SK-N-MC (cell line): ENCODE results near the gene TMEM123.
"Not testable (repeated sequence)": the region's sequence is repeated elsewhere in the genome, so short reads cannot be mapped to it uniquely, and the experiment has no call there.

ENCODE experiments used
- DNase-seq: peaks from one replicate; pipeline ENCODE4 v3.0.0-alpha.2; 2011; ENCODE audit warnings: low read depth, low spot score
- H3K27ac ChIP-seq: fragments of 200-600 bp; sonication (generic); 2 replicates; pipeline ENCODE4 v1.5.1; 2016; ENCODE audit warnings: mixed run types
- H3K36me3 ChIP-seq: fragments of 200-600 bp; sonication (generic); 2 replicates; pipeline ENCODE4 v1.6.1; 2017; ENCODE audit warnings: antibody characterized with exemption, low read length, mixed read lengths; ENCODE audit not compliant: insufficient read depth
- H3K4me3 ChIP-seq: fragments of 200-600 bp; sonication (generic); 2 replicates; pipeline ENCODE4 v1.5.1; 2016
- H3K9ac ChIP-seq: fragments of 200-600 bp; sonication (generic); 2 replicates; pipeline ENCODE4 v1.8.0; 2017; ENCODE audit warnings: mixed run types, mixed read lengths; ENCODE audit not compliant: insufficient read length
- H3K9me3 ChIP-seq: fragments of 200-600 bp; sonication (generic); 2 replicates; pipeline ENCODE4 v1.6.1; 2017; ENCODE audit warnings: low read depth, mild to moderate bottlenecking, antibody characterized with exemption, low read length, moderate library complexity, mixed read lengths
- EZH2 ChIP-seq: fragments of 200-600 bp; sonication (generic); IDR thresholded peaks from one replicate; pipeline ENCODE4 v1.6.1; 2017; ENCODE audit warnings: antibody characterized with exemption
- FOXP2 ChIP-seq: optimal IDR thresholded peaks from 2 replicates; pipeline ENCODE3; 2011; ENCODE audit warnings: mild to moderate bottlenecking, moderate library complexity; ENCODE audit not compliant: insufficient read depth; ENCODE audit errors: extremely low read length, control extremely low read depth
- POLR2AphosphoS5 ChIP-seq: IDR thresholded peaks from 2 replicates; pipeline ENCODE4 v1.6.1; 2012; ENCODE audit warnings: mild to moderate bottlenecking, low read depth, low read length, borderline replicate concordance

The TMEM123 gene

DNA sequence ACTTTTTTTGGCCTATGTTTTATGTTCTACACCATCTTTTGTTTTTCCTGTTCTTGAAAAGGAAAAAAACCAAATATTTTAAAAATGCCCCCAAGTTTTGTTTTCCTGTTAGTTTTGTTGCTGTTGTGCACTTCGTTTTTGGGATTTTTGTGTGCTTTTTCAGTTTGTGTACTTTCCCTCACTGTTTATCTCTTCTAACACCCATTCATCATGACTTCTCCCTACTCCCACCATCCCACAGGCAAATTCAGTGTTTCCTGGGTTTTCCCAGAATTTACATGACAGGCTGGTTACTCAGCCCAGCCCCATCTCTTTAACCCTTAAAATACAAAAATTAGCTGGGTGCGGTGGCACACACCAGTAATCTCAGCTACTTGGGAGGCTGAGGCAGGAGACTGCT lies 15.6 kb downstream of the TMEM123 start:
- Histone ChIP-seq H3K9me3 (peaks cover 4% of the 10 kb centered on the region; the same call in 1 of the 2 replicates), H3K36me3 (peaks cover 65% of the 10 kb centered on the region)
- no peak for DNase-seq

DNA sequence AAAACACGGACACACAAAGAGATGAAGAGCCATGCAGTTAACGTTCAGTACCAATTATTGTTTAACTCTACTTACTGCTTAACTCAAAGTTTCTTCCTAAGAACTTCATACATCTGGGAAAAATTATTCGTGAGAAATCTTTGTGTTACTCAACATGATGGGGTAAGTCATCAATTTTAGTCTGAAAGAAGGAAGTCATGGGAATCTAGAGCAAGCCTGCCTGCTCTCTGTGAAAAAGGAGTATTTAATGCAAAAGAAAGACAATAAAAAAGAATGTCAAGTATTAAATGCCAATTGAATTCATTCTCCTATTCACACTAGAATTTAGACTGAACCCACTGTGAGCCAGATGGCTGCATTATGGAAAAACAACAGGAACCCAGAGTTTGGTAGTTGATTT lies 16.0 kb downstream of the TMEM123 start:
- H3K27ac ChIP-seq = peak overlapping the region; percentile 63
- peak; percentile 22 for DNase-seq
- TF ChIP-seq POLR2AphosphoS5 (no peak), FOXP2 (no peak)
- peaks cover 4% of the 10 kb centered on the region; the same call in 1 of the 2 replicates for H3K9me3 ChIP-seq
- H3K4me3 ChIP-seq = no peak overlapping the region
- peaks cover 69% of the 10 kb centered on the region for H3K36me3 ChIP-seq
- no peak overlapping the region for H3K9ac ChIP-seq

More for the DNA sequence above, 15.6 kb downstream of the TMEM123 start:
- Histone ChIP-seq H3K9ac (no peak overlapping the region), H3K27ac (peak overlapping the region; percentile 63), H3K4me3 (no peak overlapping the region)
- TF ChIP-seq FOXP2 (no peak), EZH2 (no peak), POLR2AphosphoS5 (no peak)

DNA sequence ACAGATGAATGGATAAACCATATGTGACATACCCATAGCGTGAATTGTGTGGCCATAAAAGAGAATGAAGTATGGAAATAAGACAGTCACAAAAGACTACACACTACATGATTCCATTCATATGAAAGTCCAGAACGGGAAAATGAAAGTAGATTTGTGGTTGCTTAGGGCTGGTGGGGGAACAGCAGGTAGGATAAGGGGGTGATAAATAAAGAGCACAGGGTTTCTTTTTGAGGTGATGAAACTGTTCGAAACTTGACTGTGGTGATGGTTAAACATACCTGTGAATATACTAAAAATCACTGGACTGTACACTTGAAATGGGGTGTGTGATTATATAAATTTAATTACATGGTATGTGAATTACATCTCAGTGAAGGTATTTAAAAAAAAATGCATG lies 16.9 kb downstream of the TMEM123 start:
- peaks cover 4% of the 10 kb centered on the region; the same call in 1 of the 2 replicates for H3K9me3 ChIP-seq
- peaks cover 73% of the 10 kb centered on the region for H3K36me3 ChIP-seq
- no peak overlapping the region for H3K27ac ChIP-seq
- H3K4me3 ChIP-seq = no peak overlapping the region
- DNase-seq = no peak
- no peak for TF ChIP-seq FOXP2
- TF ChIP-seq POLR2AphosphoS5 = no peak
- TF ChIP-seq EZH2 = no peak
- H3K9ac ChIP-seq = no peak overlapping the region

DNA sequence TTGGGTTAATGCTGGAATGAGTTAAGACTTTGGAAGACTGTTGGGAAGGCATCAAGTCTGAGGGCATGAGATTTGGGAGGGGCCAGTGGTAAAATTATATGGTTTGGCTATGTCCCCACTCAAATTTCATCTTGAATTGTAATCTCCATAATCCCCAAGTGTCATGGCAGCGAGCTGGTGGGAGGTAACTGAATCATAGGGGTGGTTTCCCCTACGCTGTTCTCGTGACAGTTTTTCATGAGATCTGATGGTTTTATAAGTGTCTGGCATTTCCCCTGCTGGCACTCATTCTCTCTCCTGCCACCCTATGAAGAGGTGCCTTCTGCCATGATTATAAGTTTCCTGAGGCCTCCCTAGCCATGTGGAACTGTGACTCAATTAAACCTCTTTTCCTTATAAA lies 19.0 kb downstream of the TMEM123 start:
- not testable (repeated sequence) for H3K9ac ChIP-seq, DNase-seq, H3K4me3 ChIP-seq, H3K9me3 ChIP-seq, H3K27ac ChIP-seq
- H3K36me3 ChIP-seq = peaks cover 69% of the 10 kb centered on the region

DNA sequence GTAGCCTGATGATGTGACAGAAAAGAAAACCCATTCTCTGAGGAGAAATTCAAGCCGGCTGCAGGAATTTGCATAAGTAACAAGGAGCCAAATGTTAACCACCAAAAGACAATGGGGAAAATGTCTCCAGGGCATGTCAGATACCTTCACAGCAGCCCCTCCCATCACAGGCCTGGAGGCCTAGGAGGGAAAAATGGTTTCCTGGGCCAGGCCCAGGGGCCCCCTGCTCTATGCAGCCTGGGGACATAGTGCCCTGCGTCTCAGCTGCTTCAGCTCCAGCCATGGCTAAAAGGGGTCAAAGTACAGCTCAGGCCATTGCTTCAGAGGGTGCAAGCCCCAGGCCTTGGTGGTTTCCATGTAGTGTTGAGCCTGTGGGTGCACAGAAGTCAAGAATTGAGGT lies 20.0 kb downstream of the TMEM123 start:
- H3K4me3 ChIP-seq, H3K27ac ChIP-seq, H3K9me3 ChIP-seq, H3K9ac ChIP-seq, DNase-seq: not testable (repeated sequence)
- peaks cover 60% of the 10 kb centered on the region for H3K36me3 ChIP-seq

GRCh38 chr11:102431404-102431803 lies 21.2 kb downstream of the TMEM123 start:
- Histone ChIP-seq H3K9me3 (peaks cover 4% of the 10 kb centered on the region; the same call in 1 of the 2 replicates), H3K4me3 (no peak overlapping the region), H3K9ac (no peak overlapping the region), H3K27ac (no peak overlapping the region), H3K36me3 (peaks cover 51% of the 10 kb centered on the region)
- DNase-seq = no peak
- TF ChIP-seq EZH2 = no peak
- no peak for TF ChIP-seq FOXP2
- TF ChIP-seq POLR2AphosphoS5 = no peak

DNA sequence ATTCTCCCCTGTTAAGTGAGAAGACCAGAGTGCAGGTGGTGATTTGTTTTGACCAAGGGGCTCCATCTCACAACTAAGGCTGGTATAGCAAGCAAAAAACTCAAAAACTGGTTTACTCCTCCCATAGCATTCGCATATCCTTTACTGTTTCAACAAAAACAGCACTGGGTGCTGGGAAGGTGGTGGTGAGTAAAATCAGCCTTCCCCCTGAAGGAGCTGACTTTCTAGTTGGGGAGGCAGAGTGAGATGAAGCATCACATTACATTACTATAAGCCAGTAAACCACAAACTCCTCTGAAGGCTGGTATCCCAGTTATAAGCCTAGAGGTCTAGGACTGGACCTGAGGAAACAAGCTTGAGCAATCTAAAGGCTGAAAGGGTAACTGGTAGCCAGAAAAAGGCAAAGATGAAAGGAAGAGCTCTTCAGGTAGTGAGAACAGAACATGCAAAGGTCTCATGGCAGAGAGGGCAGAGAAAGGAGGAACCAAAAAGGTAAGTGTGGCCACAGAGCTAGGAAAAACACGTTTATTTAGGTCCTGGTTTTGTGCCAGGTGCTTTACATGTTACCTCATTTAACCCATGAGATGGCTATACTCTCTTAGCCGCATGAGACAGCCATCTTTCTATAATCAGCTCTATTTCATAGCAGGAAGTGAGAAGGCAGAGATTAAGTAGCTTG lies 22.3 kb downstream of the TMEM123 start:
- no peak for DNase-seq
- no peak for TF ChIP-seq EZH2
- no peak for TF ChIP-seq POLR2AphosphoS5
- no peak for TF ChIP-seq FOXP2
- Histone ChIP-seq H3K4me3 (no peak overlapping the region), H3K9ac (no peak overlapping the region), H3K27ac (no peak overlapping the region), H3K36me3 (peaks cover 40% of the 10 kb centered on the region), H3K9me3 (peaks cover 4% of the 10 kb centered on the region; the same call in 1 of the 2 replicates)

- peaks cover 40% of the 10 kb centered on the region for H3K36me3 ChIP-seq
- H3K9ac ChIP-seq = no peak overlapping the region
These were observed 22.9 kb downstream of the TMEM123 start for GRCh38 chr11:102429691-102430090.

GRCh38 chr11:102429226-102429625 lies 23.3 kb downstream of the TMEM123 start:
- TF ChIP-seq EZH2 (no peak), POLR2AphosphoS5 (no peak), FOXP2 (no peak)
- no peak for DNase-seq
- H3K9ac ChIP-seq = no peak overlapping the region
- H3K9me3 ChIP-seq = peaks cover 1% of the 10 kb centered on the region; the same call in 1 of the 2 replicates
- no peak overlapping the region for H3K4me3 ChIP-seq
- peaks cover 36% of the 10 kb centered on the region for H3K36me3 ChIP-seq
- H3K27ac ChIP-seq = no peak overlapping the region

More at GRCh38 chr11:102429691-102430090, 22.9 kb downstream of the TMEM123 start:
- TF ChIP-seq FOXP2 (no peak), POLR2AphosphoS5 (no peak), EZH2 (no peak)
- DNase-seq = no peak
- H3K9me3 ChIP-seq = peaks cover 4% of the 10 kb centered on the region; the same call in 1 of the 2 replicates
- H3K4me3 ChIP-seq = no peak overlapping the region
- H3K27ac ChIP-seq = no peak overlapping the region
